Neural cell (in vitro differentiated cells): Measurements from ENCODE around the gene GOLGA6D.

ENCODE experiments used
- CTCF ChIP-seq: fragments of 450-650 bp; IDR thresholded peaks from 2 replicates; pipeline ENCODE4 v1.5.1; 2014; ENCODE audit warnings: antibody characterized with exemption, mild to moderate bottlenecking, moderate library complexity; ENCODE audit not compliant: poor library complexity, severe bottlenecking
- EZH2 ChIP-seq: fragments of 200-600, 300-800 bp; shearing (Covaris generic), sonication (generic); IDR thresholded peaks from 2 replicates; pipeline ENCODE4 v1.6.1; 2014; ENCODE audit warnings: antibody characterized with exemption, low read length, borderline replicate concordance, mild to moderate bottlenecking; ENCODE audit not compliant: insufficient read depth, poor library complexity, severe bottlenecking
- MXI1 ChIP-seq: fragments of 450-650 bp; conservative IDR thresholded peaks from 2 replicates; pipeline ENCODE4 v1.6.1; 2014; ENCODE audit warnings: antibody characterized with exemption, mild to moderate bottlenecking; ENCODE audit not compliant: poor library complexity, severe bottlenecking
- POLR2AphosphoS5 ChIP-seq: IDR thresholded peaks from 2 replicates; pipeline ENCODE4 v1.6.1; 2012
- RAD21 ChIP-seq: fragments of 450-650 bp; conservative IDR thresholded peaks from 2 replicates; pipeline ENCODE4 v1.6.1; 2014; ENCODE audit warnings: antibody characterized with exemption, mild to moderate bottlenecking, moderate library complexity
- REST ChIP-seq: IDR thresholded peaks from 2 replicates; pipeline ENCODE4 v1.6.1; 2012; ENCODE audit warnings: borderline replicate concordance
- TAF1 ChIP-seq: IDR thresholded peaks from 2 replicates; pipeline ENCODE4 v1.6.1; 2012; ENCODE audit warnings: low read depth

GRCh38 chr15:75335705-75336355, 53.2 kb downstream of the GOLGA6D start, which contains the start of gene COMMD4:
- peak; percentile 18 for TF ChIP-seq CTCF
- TF ChIP-seq REST: peak; percentile 48
- no peak for TF ChIP-seq TAF1
- TF ChIP-seq POLR2AphosphoS5: peak; percentile 72
- peak; percentile 76 for TF ChIP-seq MXI1
- TF ChIP-seq EZH2: no peak
- no peak for TF ChIP-seq RAD21
